Mononuclear cell (primary cell): ENCODE measurements around the gene MECR. TPM values are rescaled to one million over a fixed set of nuclear protein-coding genes. Genes with fewer than 3 reads are reported as not detected.

Experiments used
- H3K27me3 ChIP-seq: 2 replicates; pipeline ENCODE4 v1.6.0; 2011; ENCODE audit warnings: low read length, control low read depth; ENCODE audit not compliant: insufficient read depth
- H3K4me1 ChIP-seq: 2 replicates; pipeline ENCODE4 v1.5.1; 2011; ENCODE audit warnings: mild to moderate bottlenecking, low read length, control low read depth; ENCODE audit not compliant: insufficient read depth
- H3K4me3 ChIP-seq: 2 replicates; pipeline ENCODE4 v1.5.1; 2011; ENCODE audit warnings: mild to moderate bottlenecking, low read length, moderate library complexity
- H3K9me3 ChIP-seq: 2 replicates; pipeline ENCODE4 v1.5.1; 2011; ENCODE audit warnings: low read depth, mild to moderate bottlenecking, control low read depth, low read length
- total RNA-seq: library from RNA; depleted of rRNA; stranded (reverse); fragments of >200 nt; gene quantifications from one replicate; pipeline ENCODE4 v1.2.3, GENCODE V29; 2012

The MECR gene
- total RNA-seq, 1 donor, result 2.1 TPM

DNA sequence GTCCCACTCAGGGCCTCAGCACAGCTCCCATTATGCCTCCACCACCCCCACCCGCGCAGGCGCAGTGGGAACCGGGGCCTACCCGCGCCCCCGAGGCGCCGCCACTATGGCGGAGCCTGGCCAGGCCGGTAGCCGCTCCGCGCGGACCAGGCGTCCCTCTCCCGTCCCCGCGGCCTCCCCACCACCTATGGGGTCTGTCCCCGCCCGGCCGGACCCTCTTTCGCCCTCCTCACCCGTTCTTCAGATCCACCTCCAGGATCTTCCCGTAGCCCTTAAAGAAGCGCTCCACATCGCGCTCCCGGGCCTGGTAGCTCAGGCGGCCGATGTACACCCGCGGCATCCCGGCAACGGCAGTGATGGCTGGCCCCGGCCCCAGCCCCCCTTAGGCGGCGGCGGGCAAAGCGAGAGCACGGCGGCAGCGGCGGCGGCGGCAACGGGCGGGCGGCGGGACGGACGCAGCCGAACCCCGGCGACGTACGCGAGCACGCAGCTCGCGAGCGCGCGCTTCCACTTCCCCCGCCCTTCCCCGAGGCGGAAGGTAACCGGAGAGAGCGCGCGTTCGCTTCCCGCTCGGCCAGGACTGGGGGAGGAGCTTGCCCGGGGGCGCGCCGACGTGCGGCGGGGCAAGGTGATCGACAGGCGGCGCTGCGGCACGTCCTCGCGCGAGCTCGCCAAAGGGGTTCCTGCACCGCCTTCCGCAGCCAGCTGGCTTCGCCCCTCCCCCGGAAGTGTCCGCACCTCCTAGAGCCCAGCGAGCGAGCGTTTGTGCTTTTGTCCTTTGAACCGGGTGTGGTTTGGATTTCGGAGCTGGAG is 49.1 kb downstream of the MECR start, which contains the start of gene SRSF4:
SRSF4 (minus strand) TSS at position 488 of the 813 bp plus-strand sequence; CDS start at position 340, 148 bp downstream.
- Histone ChIP-seq H3K27me3 (no peaks in the 10 kb centered on the region), H3K9me3 (no peaks in the 10 kb centered on the region), H3K4me1 (peaks cover 41% of the 10 kb centered on the region), H3K4me3 (peak within 1 kb of the TSS; percentile 98)

GRCh38 chr1:29180497-29181412 is 50.0 kb downstream of the MECR start:
- Histone ChIP-seq H3K4me1 (peaks cover 41% of the 10 kb centered on the region), H3K27me3 (no peaks in the 10 kb centered on the region), H3K4me3 (peak overlapping the region; percentile 98), H3K9me3 (no peaks in the 10 kb centered on the region)

GRCh38 chr1:29179641-29180184 is 51.0 kb downstream of the MECR start:
- Histone ChIP-seq H3K9me3 (no peaks in the 10 kb centered on the region), H3K27me3 (no peaks in the 10 kb centered on the region), H3K4me3 (no peak overlapping the region), H3K4me1 (peaks cover 41% of the 10 kb centered on the region)

- H3K27me3 ChIP-seq, result no peaks in the 10 kb centered on the region
- no peak overlapping the region for H3K4me3 ChIP-seq
- H3K9me3 ChIP-seq, result no peaks in the 10 kb centered on the region
- H3K4me1 ChIP-seq, result peaks cover 45% of the 10 kb centered on the region
These were observed 53.6 kb downstream of the MECR start for GRCh38 chr1:29177022-29177705.

GRCh38 chr1:29176576-29176975 is 54.2 kb downstream of the MECR start:
- Histone ChIP-seq H3K9me3 (no peaks in the 10 kb centered on the region), H3K27me3 (no peaks in the 10 kb centered on the region), H3K4me3 (no peak overlapping the region), H3K4me1 (peaks cover 49% of the 10 kb centered on the region)

DNA sequence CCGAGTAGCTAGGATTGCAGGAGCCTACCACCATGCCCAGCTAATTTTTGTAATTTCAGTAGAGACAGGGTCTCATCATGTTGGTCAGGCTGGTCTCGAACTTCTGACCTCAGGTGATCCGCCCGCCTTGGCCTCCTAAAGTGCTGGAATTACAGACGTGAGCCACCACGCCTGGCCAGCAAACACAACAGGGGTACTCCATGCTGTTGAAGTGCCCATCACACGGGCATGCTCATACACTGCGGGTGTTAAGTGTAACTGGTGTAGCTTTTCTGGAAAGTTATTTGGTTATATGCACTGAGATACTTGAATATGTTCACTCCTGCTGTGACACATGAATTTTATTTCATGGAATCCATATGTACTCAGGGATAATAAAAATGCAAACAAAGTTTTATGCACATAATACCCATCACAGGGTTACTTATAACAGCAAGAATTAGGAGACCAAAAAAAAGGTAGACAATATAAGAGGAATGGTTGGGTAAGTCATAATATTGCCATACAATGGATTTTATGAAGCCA is 58.3 kb downstream of the MECR start:
- Histone ChIP-seq H3K27me3 (no peaks in the 10 kb centered on the region), H3K4me3 (no peak overlapping the region), H3K4me1 (peaks cover 26% of the 10 kb centered on the region)

DNA sequence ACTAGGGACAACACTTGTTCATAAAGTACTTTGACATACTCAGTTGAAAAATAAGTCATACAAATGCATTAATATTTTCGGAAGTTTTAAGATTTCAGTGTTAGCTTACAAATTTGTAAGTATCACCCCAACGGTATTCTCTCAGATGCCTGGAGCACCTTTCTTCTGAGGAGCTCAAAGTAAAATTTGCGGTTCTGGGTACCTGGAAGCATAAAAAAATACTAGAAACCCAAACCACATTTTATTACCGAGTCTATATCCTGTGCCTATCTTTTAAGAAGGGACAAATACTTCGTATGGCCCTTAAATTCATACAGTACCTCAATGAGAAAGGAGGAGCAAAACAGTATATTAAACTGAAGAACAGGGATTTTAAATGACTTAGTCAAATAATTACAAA is 59.2 kb downstream of the MECR start:
- no peak overlapping the region for H3K4me3 ChIP-seq

More for the DNA sequence above, 58.3 kb downstream of the MECR start:
- no peaks in the 10 kb centered on the region for H3K9me3 ChIP-seq

GRCh38 chr1:29171089-29171488 is 59.6 kb downstream of the MECR start:
- Histone ChIP-seq H3K27me3 (no peaks in the 10 kb centered on the region), H3K9me3 (no peaks in the 10 kb centered on the region), H3K4me3 (no peak overlapping the region), H3K4me1 (peaks cover 22% of the 10 kb centered on the region)

More for the DNA sequence above, 59.2 kb downstream of the MECR start:
- H3K4me1 ChIP-seq, result peaks cover 22% of the 10 kb centered on the region
- no peaks in the 10 kb centered on the region for H3K9me3 ChIP-seq
- H3K27me3 ChIP-seq, result no peaks in the 10 kb centered on the region

DNA sequence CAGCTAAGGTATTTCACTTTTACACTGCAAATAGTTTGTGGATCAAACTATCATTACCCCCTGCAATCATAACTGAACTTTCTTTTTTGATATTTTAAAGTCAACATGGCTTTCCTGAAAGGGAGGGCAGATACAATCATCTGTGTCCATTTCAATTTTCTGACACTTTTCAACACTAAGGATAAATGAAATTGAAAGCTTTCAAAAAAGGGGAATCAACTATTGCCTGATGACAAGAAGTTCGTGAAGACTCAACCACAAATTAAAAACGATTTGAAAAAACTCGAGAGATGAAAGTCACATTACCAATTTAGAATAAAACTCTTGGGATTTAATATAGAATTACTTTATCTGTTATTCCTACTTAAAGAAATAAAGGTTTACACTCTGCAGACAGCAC is 60.8 kb downstream of the MECR start:
- Histone ChIP-seq H3K4me3 (no peak overlapping the region), H3K4me1 (peaks cover 22% of the 10 kb centered on the region), H3K9me3 (no peaks in the 10 kb centered on the region), H3K27me3 (no peaks in the 10 kb centered on the region)

- Histone ChIP-seq H3K4me1 (peaks cover 22% of the 10 kb centered on the region), H3K27me3 (no peaks in the 10 kb centered on the region), H3K9me3 (no peaks in the 10 kb centered on the region), H3K4me3 (no peak overlapping the region)
These were observed 62.8 kb downstream of the MECR start for GRCh38 chr1:29167904-29168303.

DNA sequence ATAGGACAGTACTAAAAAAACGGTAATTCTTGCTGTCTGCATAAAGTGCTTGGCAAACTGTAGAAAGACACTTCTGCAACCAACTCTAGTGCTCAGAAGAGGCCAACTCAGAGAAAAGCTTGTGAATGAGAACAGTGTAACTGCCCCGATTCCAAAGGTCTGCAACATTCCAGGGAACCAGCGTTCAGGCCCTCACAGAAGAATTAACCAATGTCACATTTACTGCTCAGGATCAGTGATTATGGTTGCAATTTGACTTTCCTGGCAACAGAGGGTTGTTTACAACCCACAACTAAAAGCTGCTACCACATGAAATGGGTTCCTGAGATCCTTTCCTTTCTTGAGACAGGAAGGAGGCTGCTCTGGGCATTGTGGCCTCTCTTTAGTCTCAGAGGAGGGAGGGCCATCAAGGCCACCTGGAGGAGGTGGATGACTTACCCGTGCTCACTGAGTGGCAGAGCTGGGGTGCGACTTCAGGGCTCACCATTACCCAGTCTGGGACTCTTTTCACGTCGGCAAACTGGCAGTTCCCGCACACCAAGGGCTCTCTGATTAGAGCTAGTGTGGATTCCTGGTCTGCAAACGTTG is 64.3 kb downstream of the MECR start:
- Histone ChIP-seq H3K27me3 (no peaks in the 10 kb centered on the region), H3K4me1 (peaks cover 19% of the 10 kb centered on the region), H3K4me3 (no peak overlapping the region), H3K9me3 (no peaks in the 10 kb centered on the region)

- Histone ChIP-seq H3K27me3 (no peaks in the 10 kb centered on the region), H3K4me1 (peaks cover 7% of the 10 kb centered on the region), H3K9me3 (no peaks in the 10 kb centered on the region), H3K4me3 (no peak overlapping the region)
These were observed 66.1 kb downstream of the MECR start for GRCh38 chr1:29164588-29164987.

- H3K4me1 ChIP-seq, result peaks cover 7% of the 10 kb centered on the region
- H3K4me3 ChIP-seq, result no peak overlapping the region
- H3K9me3 ChIP-seq, result no peaks in the 10 kb centered on the region
- no peaks in the 10 kb centered on the region for H3K27me3 ChIP-seq
These were observed 68.1 kb downstream of the MECR start for GRCh38 chr1:29162476-29163138.

- Histone ChIP-seq H3K9me3 (no peaks in the 10 kb centered on the region), H3K4me3 (no peak overlapping the region), H3K27me3 (no peaks in the 10 kb centered on the region), H3K4me1 (peaks cover 7% of the 10 kb centered on the region)
These were observed 68.7 kb downstream of the MECR start for GRCh38 chr1:29162025-29162424.
